B cell (primary cell): ENCODE measurements around the gene PSMC3IP.

ENCODE experiments used
- EZH2 ChIP-seq: IDR thresholded peaks from 2 replicates; pipeline ENCODE4 v1.6.1; 2012; ENCODE audit warnings: borderline replicate concordance, low read depth, mild to moderate bottlenecking, moderate library complexity, low read length; ENCODE audit not compliant: insufficient read depth, poor library complexity, severe bottlenecking
- TF ChIP-seq, protein P1 (sequence below): fragments of 200-600 bp; IDR thresholded peaks from one replicate; pipeline ENCODE4 v1.8.0; 2022; ENCODE audit warnings: antibody characterized with exemption, mild to moderate bottlenecking

- TF ChIP-seq, protein P1, sequence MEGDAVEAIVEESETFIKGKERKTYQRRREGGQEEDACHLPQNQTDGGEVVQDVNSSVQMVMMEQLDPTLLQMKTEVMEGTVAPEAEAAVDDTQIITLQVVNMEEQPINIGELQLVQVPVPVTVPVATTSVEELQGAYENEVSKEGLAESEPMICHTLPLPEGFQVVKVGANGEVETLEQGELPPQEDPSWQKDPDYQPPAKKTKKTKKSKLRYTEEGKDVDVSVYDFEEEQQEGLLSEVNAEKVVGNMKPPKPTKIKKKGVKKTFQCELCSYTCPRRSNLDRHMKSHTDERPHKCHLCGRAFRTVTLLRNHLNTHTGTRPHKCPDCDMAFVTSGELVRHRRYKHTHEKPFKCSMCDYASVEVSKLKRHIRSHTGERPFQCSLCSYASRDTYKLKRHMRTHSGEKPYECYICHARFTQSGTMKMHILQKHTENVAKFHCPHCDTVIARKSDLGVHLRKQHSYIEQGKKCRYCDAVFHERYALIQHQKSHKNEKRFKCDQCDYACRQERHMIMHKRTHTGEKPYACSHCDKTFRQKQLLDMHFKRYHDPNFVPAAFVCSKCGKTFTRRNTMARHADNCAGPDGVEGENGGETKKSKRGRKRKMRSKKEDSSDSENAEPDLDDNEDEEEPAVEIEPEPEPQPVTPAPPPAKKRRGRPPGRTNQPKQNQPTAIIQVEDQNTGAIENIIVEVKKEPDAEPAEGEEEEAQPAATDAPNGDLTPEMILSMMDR = no peak
- no peak for TF ChIP-seq EZH2
Observed at GRCh38 chr17:42553161-42553818, 24.2 kb downstream of the PSMC3IP start.
